Measurements from ENCODE around the gene ANTXR1.

ANTXR1 gene

DNA sequence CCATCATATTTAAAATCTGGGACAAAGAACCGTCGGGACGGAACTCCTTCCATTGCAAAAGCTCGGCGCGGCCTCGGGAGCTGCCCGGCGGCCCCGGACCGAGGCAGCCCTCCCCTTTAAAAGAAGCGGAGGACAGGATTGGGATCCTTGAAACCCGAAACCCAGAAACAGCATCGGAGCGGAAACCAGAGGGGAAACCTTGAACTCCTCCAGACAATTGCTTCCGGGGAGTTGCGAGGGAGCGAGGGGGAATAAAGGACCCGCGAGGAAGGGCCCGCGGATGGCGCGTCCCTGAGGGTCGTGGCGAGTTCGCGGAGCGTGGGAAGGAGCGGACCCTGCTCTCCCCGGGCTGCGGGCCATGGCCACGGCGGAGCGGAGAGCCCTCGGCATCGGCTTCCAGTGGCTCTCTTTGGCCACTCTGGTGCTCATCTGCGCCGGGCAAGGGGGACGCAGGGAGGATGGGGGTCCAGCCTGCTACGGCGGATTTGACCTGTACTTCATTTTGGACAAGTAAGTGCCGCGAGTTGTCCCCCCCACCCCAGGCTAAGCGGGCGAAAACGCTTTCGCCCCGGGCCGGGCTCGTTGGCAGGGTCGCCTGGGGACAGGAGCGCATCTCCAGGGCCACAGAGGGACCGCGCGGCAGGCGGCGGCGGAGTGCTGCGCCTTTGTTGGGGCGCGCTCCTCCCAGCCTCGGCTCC, at the start of gene ANTXR1:
Gene ANTXR1 (plus strand): TSS at position 38 of the 698 bp plus-strand sequence. CDS start 321 bp downstream, at position 359.
- DNase-seq: no peak

DNA sequence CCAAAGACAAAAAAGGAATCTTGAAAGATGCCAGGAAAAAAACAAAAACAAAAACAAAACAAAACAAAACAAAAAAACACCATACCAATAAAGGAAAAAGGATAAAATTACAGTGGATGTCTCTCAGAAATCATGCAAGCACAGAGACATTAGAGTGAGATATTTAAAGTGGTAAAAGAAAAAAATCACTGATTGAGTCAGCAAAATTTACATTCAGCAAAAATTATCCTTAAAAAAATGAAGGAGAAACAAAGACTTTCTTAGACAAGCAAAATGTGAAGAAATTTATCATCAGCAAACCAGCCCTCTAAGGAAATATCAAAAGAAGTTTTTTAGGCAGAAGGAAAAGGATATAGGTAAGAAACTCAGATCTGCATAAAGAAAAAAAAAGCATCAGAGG, 48.7 kb upstream of the ANTXR1 start:
- no peak for DNase-seq

DNA sequence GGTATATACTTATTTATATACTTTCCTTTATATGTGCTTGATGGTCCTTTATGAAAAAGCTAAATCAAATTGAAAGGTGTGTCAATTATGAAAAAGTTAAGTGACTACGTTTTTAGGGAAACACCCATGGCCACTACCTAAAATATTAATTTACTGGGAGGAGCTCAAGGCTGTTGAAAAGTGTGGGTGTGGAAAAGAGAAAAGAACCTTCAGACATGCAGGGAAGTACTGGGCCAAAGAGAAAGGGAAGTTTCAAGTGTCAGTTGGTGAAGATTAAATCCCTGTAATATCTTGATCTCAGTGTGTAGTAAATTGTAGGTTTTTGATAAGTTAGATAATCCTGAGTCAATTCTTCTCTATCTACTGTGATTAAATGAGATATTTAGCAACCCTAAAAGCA, 44.8 kb upstream of the ANTXR1 start:
- no peak for DNase-seq

DNA sequence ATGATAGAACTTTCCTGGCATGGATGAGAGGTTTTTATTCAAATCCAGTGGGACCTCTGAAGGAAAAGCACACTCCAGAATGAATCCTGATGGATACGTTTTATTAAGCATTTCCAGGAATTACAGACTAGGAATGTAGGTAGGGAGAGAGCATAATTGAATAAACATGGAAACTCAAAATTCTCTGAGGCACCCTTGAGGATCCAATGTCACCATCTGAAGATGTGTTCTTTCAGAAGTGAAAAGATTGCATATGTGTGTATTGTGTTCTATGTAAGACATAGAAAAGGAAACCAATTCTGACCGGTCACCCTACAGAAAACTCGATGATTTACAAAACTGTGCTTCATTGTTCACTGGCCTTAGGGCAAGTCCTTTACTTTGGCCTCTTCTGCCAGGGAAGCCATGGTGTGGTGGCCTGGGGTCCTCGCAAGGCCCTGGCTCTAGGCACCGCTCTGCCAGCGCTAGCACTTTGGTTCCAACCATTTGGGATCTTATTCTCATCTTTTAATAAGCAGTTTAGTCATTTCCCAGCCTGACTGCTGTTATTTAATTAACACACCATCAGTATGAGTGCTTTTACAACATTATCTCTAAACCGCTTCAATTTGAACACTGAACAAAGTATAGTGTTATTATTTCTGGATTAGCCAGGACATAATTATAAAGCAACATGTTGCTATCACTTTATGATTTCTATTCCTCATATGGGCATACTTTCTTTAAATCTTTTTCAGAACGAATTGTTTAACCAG, 43.1 kb upstream of the ANTXR1 start:
- DNase-seq: no peak

DNA sequence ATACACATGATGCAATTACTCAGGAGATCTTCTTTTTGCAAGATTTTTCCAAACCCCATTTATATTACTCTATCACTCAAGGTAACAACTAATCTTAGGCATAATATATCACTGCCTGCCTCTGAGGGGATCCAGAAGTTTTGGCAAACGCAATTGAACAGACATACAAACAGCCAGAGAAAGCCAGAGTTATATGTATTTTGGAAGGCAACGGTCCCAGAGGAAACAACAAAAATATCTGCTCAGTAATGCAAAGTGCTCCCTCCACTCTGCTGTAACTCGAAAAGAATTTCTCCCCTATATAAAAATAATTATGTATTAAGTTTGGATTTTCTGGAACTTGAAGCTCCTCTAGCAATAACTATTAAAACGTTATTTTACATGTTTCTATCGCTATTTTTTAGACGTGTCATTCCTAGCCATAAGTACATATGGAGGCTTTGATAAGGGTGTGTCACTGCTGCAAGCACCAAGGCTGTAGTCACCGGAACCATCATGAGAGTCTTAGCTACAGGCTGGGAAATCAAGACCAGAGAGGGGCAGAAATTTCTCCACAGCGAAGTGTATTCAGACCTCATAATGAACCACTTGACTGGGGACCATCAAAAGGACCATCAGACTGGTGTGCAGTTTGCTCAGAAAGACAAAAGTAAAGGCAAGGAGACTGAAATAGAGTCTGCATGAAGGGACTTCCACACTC, 42.3 kb upstream of the ANTXR1 start:
- DNase-seq: no peak

DNA sequence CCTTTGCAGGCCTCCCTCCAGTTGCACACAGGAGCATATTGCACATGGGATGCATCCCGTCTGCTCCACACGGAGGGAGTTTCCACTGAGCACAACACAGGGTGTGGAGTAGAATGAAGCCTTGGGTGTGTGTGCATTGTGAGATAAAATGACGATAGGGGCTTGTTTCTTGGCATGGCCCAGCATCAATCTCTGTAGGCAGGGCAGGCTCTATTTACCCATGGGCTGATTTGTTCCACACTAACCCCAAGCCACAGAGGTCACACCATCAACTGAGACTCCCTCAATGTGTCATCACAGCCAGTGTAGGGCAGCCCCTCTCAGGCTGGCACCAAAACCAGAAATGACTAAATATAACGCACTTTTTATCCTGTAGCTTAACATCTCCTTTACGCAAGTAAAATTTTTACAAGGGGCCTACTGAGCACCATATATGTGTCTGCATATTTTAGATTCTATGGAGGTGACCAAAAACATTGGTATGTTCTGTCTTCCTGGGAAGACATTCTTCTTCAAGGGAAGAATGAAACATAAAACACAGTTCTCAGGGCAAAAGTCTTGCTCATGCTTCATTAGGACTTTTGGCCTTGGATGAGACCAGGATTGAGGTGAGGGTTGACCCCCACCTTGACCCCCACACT, 41.3 kb upstream of the ANTXR1 start:
- DNase-seq: no peak

DNA sequence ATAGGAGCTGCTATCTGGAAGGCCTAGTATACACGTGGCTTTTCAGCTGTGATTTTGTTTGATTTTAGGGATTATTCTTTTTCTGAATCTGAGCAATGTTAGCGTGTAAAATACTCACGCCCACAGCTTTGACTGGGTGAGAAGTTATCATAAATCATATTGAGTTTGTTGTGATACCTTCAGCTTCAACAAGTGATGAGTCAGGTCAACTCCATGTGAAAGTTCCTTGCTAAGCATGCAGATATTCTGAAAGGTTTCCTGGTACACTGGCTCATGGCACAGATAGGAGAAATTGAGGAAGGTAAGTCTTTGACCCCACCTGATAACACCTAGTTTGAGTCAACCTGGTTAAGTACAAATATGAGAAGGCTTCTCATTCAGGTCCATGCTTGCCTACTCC, 38.7 kb upstream of the ANTXR1 start, which contains the start of gene GKN1:
Gene GKN1 (plus strand): TSS at position 386 of the 400 bp plus-strand sequence. CDS start 42 bp downstream, outside the sequence.
- no peak for DNase-seq

DNA sequence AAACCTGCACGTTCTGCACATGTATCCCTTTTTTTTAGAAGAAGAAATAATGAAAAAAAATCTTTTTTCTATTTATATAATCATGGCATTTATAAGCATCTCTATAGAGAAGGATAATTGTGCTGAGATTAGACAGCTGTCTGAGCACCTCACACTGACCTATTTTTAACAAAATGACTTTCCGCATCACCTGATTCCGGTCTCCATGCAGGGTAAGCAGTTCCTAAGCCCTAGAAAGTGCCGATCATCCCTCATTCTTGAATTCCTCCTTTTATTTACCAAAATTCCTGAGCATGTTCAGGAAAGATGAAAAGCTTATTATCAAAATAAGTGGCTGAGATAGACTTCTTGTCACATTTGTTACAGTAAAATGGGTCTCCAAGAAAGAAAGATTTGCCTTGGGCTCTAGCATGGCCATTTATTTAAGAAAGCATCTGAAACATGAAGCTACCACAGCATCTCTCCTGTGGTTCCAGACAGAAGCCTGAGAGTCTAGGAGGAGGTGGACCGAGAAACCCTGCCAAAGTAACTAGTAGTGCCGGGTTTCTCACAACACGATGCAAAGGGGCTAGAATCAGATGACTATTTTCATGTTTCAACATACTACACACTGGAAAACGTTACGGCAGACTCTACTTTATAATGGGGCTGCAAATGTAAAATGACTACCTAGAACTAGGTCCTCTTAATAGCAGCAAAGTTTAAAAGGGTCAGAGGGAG, 37.9 kb upstream of the ANTXR1 start:
- DNase-seq: no peak

DNA sequence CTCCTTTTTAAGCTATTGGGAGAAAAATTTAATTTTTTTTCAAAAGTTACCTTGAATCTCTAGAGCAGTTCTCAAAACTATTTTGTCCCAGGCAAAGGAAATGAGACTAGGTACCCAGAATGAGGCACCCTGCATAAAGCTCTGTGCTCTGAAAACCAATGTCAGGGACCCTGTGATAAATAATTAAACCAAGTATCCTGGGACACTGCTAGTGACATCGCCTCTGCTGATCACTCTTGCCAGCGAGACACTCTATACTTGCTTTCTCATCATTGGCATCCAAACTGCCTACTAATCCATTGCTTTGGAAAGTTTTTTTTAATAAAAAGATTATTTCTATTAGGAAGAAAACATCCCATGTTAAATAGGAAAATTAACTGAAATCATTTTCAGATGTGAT, 37.1 kb upstream of the ANTXR1 start:
- no peak for DNase-seq

DNA sequence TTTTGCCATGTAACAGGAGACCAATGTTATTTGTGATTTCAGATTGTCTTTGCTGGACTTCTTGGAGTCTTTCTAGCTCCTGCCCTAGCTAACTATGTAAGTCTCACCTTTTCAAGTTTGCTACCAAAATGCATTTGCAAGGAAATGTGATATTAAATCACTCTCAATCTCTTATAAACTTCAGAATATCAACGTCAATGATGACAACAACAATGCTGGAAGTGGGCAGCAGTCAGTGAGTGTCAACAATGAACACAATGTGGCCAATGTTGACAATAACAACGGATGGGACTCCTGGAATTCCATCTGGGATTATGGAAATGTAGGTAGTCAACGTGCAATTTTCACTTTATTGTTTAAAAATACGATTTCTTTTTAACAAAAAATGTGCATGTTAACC, 35.5 kb upstream of the ANTXR1 start:
- DNase-seq: no peak

DNA sequence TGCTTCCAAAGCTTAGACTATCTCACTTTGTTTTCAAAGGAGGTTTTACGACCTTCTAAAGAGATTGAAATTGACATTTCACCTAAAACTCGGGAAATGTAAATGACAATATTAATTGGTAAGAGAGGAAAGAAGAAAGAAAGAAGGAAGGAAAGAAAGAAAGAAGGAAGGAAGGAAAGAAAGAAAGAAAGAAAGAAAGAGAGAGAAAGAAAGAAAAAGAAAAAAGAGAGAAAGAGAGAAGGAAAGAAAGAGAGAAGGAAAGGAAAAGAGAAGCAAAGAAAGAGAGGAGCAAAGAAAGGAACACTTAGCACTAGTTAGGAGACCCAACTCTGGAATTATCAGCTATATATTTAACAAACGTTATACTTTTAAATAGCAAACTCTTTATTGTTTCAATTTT, 34.9 kb upstream of the ANTXR1 start:
- DNase-seq: no peak

DNA sequence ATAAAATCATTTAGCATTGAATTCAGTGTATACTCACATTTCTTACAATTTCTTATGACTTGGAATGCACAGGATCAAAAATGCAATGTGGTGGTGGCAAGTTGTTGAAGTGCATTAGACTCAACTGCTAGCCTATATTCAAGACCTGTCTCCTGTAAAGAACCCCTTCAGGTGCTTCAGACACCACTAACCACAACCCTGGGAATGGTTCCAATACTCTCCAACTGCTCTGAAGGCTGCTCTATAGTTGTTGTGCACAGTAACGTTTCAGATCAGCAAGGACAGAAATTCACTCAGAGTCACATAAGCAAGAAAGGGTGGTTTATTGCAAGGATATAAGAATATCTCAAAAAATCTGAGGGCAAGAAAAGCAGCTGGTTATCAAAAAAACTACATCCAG, 32.0 kb upstream of the ANTXR1 start:
- no peak for DNase-seq

DNA sequence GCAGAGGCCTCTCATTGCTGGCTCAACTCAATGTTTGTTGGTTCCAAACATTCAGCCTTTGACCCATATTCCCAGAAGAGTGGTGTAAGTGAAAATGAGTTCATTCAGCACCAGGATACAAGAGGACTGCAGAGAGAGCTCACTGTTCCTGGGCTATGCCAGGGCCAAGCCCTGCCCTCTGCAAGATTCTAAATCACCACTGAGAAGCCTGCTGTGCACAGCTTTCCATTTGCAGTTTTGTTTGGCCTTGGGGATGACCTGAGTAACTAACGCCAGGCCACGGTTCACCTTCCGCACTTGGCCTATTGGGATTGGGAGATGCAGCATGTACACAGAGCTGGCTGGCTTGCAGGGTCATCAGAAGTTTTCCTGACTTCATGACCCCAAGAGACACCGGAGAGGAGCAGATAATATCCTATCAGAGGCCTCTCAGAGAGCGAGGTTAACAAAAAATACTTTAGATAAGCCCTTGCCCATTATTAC, 25.9 kb upstream of the ANTXR1 start:
- DNase-seq: no peak

DNA sequence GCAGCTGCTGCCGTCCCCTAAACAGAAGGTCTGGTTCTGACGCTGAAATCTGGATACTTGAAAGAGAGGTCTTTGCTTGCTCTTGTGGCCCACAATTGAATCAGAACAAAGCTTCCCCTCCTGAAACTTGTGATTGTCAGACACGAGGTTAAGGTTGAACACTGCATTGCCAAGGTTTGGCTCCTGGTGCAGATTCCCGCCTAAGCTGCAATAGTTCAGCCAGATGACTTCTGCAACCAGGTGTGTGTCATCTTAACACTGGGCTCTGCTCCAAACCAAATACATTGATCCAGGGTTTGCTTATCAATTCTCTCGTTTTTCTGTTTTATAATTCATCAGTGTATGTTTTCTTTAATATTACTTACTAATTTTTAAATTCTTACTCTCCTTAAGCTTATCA, 23.9 kb upstream of the ANTXR1 start:
- DNase-seq: no peak

DNA sequence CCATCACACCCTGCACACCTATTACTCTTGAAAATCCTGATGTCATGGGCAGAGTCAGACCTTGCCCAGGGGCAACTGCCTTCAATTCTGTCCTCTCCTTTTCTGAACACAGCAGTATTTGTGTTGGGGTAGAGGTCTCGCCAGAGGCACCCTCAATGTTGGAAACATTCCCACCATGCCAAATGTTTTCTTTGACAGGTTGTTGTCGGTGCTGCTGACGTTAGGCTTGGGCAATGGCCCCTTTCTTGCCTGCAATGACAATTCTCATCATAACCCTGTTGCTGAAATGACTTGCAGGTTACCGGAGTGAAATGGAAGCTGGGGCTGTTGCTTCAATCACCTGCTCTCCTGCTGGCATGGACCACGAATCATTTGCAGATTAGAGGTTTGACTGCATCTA, 20.6 kb upstream of the ANTXR1 start:
- no peak for DNase-seq

DNA sequence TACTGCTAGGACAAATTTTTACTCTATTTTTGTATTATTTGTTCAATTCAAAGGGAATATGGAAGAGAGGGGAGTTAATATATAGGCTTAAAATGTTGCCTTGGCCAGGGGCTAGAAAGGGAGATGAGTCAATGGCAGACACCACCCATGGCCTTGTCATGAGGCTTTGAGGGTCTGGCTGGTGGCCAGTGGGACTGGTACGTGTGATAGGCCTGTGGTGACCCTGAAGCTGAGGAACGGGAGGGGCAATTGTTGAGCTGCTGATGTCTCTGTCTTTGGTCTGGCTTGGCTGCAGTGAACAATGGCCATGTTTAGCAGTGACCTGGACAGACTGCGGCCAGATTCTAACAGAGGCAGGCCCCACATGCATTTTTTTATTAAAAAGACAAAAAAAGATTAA, 20.0 kb upstream of the ANTXR1 start:
- DNase-seq: no peak

DNA sequence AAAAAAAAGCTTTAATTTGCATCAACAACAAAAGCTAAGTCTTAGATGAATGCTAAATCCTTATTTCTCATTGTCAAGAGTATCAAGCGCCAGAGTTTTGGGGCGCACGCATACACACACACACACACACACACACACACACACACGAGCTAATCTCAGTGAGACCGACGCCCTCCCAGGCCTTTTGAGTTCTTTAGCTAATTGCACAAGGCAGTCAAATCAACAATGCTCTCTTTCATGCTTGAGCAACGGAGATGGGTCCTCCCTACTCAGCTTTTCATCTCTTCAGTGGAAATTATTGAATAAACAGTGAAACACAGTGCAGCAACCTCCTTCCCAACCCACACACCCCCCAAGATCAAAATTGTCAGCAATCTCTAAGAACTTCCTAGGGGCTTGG, 19.3 kb upstream of the ANTXR1 start:
- no peak for DNase-seq

DNA sequence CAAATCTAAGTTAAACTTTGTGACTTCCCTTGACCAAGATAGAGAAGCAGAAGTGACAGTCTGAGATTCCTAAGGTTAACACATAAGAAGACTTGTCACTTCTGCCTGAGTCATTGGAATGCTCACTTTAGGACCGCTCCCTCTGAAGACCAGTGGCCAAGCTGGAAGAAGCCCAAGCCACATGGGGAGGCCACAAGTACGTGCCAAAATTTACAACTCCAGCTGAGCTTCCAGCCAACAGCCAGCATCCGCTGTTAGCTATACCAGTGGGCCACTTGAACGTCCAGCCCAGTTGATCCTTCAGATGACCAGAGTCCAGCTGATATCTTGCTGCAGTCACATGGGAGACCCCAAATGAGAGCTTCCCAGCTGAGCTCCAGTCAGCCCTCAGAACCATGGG, 18.1 kb upstream of the ANTXR1 start:
- DNase-seq: no peak

DNA sequence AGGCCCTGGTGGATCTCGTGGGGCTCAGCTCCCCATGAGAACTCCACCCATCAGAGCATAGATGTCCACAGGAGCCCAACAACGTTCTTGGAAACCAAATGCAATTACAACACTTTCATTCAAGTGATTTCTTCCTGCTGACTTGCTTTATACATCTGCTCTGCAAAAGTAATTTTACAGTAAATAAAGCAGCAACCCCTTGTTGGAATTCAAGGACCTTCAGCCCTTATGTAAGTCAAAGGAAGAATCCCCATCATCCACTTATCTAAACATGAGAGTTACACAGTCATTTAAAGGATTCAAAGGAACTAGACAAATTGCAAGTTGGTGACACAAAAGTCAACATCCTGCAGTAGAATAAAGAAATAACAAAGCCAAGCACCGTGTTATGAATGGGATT, 17.1 kb upstream of the ANTXR1 start:
- no peak for DNase-seq

DNA sequence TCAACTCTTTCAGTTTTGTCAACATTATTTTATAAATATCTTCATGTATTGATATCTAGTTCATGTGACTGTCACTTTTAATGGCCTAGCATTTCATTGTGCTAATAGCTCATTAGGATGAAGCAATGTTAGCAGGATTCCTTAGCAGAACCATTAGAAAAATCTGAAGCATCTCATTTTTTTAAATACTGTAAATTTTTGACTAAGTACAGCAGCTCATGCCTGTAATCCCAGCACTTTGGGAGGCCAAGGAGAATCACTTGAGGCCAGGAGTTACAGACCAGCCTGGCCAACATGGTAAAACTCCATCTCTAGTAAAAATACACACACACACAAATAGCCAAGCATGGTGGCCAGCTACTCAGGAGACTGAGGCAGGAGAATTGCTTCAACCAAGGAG, 15.6 kb upstream of the ANTXR1 start:
- DNase-seq: no peak

DNA sequence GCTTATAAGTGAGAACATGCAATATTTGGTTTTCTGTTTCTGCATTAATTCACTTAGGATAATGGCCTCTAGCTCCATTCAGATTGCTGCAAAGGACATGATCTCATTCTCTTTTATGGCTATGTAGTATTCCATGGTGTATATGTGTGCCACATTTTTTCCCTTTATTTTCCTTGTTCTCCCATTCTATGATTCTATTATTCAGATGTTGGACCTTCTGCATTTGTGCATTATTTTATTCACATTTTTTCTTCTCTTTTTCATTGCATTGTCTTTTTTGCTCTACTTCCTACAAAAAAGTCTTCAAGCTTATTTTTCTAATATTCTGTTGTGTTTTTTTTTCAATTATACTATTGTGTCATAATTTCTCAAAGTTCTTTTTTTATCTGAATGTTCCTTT, 11.1 kb upstream of the ANTXR1 start:
- DNase-seq: no peak

DNA sequence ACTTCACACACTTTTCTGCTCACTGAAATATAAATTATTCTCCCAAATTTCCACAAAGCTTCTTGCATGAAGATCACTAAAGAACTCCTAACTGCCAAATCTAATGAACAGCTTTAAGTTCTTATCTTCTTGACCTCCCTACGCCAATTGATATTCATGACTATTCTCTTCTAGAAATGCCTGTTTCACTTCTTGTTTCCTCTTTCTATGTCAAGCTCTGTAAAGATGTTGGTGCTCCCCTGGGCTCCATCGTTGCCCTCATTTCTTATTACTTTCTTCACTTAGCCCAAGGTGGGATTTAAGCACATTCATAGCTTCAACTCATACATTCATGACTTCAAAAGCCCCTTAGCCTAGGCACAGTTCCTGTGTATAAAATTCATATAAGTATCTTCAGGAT, 9.2 kb upstream of the ANTXR1 start:
- DNase-seq: no peak

DNA sequence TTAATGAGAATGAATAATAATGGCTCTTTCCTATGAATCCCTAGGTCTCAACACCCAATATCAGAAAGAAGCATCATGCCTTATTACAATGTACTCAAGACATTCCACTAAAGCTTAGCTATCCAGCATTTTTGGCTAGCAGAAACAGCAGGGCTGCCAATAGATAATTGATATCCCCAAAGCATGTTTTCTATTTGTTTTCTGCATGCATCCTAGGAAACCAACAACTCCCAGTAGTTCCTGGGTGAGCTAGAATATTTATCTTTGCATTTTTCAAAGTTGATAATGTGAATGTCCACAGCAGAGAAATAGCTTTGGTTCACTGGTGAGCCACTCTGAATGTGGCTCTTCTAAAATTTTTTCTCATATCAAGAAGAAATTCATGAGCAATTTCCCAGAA, 5.8 kb upstream of the ANTXR1 start:
- DNase-seq: no peak

Data from stimulated activated CD4-positive, alpha-beta T cell treated with anti-CD3 and anti-CD28 coated beads, Interleukin-4, amount 100 ng/mL, for 4 hours (primary cell).